ENCODE measurements around the gene MTX2.

MTX2 gene

GRCh38 chr2:176380341-176380740 is 111.1 kb downstream of the MTX2 start:
- no peak for DNase-seq (ENCODE audit: low read depth)

- DNase-seq (ENCODE audit: low read depth): no peak
Observed at GRCh38 chr2:176383100-176383499, 113.9 kb downstream of the MTX2 start.

- DNase-seq (ENCODE audit: low read depth): no peak
Observed at GRCh38 chr2:176383836-176384442, 114.7 kb downstream of the MTX2 start.

GRCh38 chr2:176385219-176385759 is 116.0 kb downstream of the MTX2 start:
- no peak for DNase-seq (ENCODE audit: low read depth)

GRCh38 chr2:176385838-176386237 is 116.6 kb downstream of the MTX2 start:
- no peak for DNase-seq (ENCODE audit: low read depth)
